Measurements from ENCODE around the gene ATG3.
"Not testable (repeated sequence)": the region's sequence is repeated elsewhere in the genome, so short reads cannot be mapped to it uniquely, and the experiment has no call there.

ATG3 gene

GRCh38 chr3:112497897-112498548 is 63.7 kb downstream of the ATG3 start:
- no peak for DNase-seq

- DNase-seq, result no peak
Observed at GRCh38 chr3:112496366-112497067, 65.2 kb downstream of the ATG3 start.

GRCh38 chr3:112494448-112494767 is 67.4 kb downstream of the ATG3 start:
- DNase-seq, result not testable (repeated sequence)

GRCh38 chr3:112492124-112492523 is 69.6 kb downstream of the ATG3 start:
- no peak for DNase-seq

GRCh38 chr3:112491373-112491772 is 70.4 kb downstream of the ATG3 start:
- DNase-seq, result no peak

- DNase-seq, result no peak
Observed at GRCh38 chr3:112489674-112490479, 71.9 kb downstream of the ATG3 start.

- DNase-seq, result no peak
Observed at GRCh38 chr3:112486811-112487505, 74.8 kb downstream of the ATG3 start.

- no peak for DNase-seq
Observed at GRCh38 chr3:112484352-112484751, 77.4 kb downstream of the ATG3 start.

GRCh38 chr3:112482675-112483074 is 79.1 kb downstream of the ATG3 start:
- DNase-seq, result no peak
